NCI-H1694 (cell line): ENCODE measurements around the gene POLR2E.

ENCODE experiments used
- DNase-seq: peaks from one replicate; lab custom pipeline; 2025; lab: John Stamatoyannopoulos, UW

The POLR2E gene

DNA sequence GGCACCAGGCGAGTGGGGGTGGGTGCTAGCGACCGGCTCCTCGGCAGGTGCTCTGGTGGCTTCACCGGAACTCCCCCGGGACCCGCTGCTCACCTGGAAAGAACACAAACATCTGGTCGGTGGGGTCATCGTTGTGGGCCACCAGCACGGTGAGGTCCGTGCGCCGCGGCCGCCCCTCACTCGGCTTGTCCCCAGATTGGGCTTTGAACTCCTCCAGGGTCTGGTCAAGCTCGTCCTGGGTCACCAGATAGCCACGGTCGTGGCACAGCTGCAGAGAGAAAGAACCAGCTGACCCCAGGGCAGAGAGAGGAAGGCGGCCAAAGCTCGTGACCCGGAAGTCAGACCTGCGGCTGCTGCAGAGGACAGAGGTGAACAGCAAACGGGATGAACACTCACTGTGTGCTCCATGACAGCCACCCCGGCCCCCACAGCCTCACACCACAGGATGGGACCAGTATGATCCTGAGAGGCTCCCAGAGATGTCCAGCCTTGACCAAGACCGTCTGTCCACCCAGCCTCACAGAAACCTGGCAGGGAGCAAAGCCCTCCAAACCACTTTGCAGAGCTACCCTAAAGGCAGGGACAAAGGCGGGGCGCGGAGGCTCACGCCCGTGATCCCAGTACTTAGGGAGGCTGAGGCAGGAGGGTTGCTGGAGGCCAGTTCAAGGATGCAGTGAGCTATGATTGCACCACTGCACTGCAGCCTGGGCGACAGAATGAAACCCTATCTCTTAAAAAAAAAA is 1.2 kb downstream of the POLR2E start:
- DNase-seq, result no peak

DNA sequence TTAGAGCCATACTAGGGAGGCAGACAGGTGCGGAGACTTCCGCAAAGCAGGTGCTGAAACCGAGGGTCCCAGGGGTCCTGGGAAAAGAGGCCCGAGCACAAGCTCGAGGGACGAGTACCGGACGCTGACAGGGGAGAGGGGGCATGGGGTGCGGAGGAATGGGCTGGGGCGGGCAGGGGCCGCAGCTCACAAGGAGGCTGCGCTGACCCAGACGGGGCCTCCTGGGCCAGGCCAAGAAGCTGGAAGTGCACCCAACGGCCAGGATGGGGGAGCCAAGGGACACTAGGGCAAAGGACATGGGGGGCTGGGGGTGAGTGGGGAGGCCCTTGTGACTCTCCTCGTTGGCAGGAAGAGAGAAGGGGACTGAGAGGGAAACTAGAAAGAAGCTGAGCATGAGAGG is 1.8 kb downstream of the POLR2E start:
- DNase-seq, result no peak

DNA sequence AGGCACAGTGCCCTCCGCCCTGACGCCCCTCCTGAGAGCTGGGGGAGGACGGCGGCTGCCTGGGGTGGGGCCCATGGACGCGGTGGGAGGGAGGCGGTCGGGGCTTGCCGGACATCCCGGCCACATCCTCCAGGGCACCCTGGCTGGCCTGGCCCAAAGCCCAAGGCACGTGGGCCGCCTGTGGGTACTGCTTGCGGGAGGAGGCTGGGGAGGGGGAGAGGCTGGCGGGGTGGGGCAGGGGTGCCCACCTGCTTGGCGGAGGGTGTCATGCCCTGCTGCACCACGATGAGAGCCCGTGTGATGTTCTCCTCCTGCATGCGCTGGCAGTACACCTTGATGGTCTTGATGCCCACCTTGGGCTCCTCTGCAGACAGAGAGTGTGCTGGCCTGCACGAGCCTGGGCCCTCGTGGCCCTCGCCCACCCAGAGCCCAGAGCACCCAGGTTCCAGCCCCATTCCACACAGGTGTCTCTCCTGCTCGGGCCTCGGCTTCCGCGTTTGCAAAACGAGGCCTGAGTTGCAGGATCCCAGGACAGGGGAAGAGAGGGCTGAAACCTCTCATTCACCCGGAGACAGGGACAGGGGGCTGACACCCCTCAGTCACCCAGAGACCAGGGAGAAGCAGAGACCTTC is 3.5 kb downstream of the POLR2E start:
- no peak for DNase-seq

DNA sequence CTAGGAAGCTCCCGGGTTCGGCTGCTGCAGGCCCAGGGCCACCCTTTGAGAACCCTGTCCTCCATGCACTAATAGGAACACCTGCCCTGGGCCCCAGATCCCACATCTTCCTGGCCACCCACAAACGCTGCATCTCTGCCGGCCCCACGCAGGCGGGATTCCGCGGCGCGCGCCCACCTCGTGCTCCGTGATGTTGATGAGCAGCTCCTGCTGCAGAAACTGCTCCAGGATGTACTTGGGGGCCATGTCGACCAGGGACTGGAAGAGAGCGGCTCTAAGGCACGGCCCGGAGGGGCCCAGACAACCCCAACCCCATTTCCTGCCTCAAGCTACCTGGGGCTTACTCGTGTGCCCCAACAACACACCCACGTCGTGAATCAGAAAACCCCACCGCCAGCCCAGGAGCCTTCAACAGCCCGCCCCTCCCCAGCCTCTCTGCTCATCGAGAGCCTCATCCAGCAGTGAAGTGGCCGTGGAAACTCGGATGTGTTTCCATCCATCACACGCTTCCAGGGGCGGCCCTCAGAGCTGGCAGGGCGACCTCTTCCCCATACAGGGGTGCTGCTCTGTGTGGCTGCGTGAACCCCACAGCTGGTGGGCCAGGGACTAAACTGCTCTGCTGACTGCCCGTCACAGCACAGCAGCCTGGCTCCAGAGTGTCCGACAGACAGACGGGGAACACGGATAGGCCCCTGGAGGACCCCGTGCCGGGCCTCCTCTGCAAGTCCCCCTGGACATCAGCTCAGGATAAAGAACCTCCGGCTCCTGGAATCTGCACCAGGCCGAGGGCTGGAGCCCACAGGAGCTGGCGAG is 4.2 kb downstream of the POLR2E start:
- DNase-seq, result no peak

DNA sequence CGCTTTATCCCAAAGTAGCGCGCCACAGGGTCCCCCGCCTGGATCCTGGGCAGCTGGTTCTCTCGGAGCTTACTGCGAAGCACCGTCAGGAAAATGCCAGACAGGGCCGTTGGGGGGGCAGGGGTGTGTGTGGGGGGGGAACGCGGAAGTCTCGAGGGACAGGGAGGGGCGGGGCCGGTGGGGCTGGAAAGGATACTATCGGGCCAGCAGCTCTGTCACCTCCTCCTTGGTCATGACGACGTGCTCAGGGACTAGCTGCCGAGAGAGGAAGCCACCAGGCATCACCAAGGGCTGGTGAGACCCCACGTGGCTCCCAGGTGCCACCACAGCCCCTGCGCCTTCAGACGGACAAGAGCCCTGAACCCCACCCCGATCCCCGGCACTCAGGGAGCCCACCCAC is 5.3 kb downstream of the POLR2E start:
- no peak for DNase-seq

DNA sequence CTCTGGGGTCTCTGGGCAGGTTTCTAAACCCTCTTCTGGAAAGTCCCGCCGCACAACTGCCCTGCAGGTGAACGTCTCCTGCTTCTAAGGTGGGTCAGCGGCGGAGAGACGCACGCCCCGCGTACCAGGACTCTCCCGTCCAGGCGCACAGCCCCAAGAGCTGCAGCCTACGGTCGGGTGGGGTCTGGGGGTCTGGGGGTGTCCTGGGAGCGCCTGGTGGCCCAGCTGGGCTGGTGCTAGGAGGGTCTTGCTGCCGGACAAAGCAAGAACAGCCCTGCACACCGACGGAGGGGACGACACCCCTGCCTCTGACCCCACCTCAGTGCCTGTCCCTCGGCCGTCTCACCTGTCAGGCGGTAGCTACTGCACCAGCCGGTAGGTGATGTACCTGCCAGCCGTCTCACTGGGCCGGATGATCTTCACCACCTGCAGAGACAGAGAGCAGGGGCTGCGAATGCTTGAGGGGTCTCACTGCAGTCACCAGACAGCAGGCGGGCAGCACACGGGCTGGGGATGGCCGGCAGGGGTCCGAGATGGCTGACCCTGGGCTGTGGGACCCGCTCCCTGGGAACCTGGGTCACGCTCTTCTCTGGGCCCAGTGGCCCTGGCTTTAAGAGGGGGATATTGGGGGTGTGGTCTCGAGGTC is 5.9 kb downstream of the POLR2E start:
- no peak for DNase-seq

DNA sequence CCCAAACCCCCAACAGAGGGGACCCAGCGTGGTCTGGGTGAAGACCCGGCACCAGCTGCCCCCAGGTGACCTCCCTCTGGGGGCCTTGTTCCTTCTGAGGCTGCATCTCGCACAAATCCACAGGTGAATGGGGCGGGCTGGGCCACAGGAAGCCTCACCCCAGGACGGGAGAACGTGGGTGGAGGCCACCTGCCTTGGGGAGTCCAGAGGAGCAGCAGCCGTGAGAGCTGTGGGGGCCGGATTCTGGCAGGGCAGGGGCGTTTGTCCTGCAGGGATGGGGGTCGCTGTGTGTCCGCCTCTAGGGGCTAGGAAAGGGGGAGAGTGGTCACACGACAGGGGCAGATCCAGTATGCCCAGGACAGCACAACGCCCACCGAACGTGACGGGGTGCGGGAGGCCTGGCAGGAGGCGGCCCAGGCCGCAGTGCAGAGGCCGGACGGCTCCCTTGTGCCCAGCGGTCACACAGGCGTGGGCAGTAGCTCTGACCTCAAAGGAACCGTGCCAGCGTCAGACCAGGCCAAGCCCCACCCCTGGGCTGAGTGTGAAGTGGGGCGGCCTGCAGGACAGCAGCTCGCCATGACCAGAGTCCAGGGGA is 6.7 kb downstream of the POLR2E start:
- DNase-seq, result no peak

DNA sequence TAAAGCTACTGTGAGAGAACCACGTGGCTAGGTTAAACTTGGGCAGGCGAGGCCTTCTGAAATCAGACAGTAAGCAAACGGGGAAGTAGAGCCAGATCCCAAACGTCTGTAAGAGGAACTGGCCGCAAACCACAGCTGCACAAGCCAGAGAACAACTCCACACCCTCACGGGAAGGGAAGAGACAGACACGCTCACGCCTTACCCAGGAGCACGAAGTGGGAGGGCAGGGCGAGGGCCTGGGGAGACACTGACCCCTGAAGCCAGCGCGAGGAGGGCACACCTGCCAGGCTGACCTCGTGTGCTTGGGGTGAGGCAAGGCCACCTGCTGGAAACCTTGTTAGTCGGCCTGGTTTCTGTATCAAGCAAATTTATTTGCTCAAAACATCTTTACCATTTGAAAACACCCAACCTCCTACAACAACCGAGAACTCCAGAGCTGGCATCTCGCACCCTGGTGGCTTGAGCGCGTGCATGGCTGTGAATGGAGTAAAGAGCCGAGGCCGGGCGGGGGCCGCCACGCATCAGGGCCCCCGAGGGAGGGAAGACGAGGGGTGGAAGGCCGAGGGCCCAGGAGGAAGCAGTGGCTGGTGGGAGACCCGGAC is 7.3 kb downstream of the POLR2E start:
- no peak for DNase-seq

DNA sequence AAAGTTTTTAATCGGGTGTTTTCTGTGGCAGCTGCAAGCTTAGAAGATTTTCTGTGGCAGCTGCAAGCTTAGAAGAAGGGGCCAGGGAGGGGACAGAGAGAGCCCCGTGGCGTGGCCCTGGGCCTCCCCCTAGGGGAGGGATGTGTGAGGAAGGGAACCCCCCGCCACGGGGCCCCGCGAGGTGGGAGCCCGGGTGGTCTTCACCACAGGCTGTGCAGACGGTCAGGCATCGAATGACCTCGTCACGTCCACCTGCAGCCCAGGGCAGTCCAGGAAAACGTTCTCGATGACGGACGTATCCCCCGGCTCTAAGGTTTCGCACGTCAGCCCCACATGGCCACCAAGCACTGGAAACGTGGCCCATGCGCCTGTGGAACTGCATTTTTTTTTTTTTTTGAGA is 8.6 kb downstream of the POLR2E start:
- DNase-seq, result no peak

DNA sequence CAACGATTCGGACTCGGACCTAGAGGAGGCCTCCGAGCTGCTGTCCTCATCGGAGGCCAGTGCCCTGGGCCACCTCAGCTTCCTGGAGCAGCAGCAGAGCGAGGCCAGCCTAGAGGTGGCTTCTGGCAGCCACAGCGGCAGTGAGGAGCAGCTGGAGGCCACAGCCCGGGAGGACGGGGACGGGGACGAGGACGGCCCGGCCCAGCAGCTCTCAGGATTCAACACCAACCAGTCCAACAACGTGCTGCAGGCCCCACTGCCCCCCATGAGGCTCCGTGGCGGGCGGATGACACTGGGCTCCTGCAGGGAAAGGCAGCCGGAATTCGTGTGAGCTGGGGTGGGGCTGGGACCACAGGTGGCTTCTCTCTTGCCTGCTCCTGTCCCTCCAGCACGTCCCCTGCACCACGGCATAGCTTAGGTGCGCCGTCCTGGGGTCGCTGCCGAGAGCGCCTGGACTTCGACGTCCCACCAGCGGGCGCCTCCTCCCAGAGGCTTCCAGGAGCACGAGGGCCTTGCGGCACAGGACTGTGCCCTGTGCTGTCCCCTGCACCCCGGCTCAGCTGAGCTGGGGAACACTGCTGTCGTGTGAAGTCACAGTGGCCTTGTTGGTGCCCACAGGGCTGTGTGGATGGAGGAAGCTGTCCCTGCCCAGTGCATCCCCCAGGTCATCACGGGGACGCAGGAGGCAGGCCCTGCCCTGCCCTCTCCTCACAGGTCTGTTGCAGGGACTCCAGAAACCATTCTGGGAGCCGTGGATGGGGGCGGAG is 9.3 kb downstream of the POLR2E start:
- DNase-seq, result no peak

DNA sequence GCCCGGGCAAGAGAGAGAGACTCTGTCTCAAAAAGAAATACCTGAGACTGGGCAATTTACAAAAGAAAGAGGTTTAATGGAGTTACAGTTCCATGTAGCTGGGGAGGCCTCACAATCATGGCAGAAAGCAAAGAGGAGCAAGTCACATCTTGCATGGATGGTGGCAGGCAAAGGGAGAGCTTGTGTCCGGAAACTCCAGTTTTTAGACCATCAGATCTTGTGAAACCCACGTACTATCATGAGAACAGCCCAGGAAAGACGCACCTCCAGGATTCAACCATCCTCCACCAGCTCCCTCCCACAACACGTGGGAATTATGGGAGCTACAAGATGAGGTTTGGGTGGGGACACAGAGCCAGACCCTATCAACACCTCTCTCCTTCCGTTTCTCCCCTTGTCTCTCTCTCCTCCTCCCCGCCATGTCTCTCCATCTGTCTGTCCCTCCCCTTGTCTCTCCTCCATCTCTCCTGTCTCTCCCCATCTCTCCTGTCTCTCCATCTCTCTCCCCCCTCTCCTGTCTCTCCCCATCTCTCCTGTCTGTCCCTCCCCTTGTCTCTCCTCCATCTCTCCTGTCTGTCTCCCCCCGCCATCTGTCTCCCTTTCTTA is 10.0 kb downstream of the POLR2E start:
- DNase-seq, result no peak

DNA sequence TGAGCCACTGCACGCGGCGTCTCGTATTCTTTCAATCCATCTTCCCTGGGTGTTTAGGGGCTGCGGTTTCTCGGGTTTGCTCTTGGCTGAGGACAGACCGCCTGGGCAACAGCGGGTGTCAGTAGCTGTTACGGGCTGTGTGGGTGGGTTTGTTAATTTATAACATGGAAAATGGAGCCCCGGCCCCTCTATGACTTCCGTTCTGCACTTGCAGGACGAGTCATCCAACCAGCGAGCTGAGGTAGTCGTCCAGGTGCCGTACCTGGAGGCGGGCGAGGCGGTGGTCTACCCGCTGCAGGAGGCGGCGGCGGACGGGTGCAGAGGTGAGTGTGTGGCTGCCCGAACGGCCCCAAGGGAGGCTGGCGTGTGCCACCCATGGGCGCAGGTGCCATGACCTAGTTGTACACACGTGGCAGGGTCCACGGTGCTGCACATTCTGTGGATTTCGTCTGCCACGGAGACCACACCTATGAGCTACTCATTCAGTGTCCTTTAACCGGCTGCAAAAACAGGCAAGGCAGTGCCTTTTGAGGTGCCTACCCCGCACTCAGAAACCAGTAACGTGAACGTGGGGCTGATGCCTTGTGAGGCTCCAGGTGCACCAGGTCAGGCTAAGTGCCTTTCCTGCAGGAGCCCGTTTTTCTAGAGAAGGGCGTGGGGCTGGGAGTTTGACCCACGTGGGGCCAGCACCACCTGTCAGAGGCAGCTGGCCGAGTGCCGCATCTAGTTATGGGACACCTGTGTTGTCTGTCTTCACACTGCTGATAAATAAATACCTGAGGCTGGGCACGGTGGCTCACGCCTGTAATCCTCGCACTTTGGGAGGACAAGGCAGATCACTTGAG is 10.9 kb downstream of the POLR2E start:
- DNase-seq, result no peak

DNA sequence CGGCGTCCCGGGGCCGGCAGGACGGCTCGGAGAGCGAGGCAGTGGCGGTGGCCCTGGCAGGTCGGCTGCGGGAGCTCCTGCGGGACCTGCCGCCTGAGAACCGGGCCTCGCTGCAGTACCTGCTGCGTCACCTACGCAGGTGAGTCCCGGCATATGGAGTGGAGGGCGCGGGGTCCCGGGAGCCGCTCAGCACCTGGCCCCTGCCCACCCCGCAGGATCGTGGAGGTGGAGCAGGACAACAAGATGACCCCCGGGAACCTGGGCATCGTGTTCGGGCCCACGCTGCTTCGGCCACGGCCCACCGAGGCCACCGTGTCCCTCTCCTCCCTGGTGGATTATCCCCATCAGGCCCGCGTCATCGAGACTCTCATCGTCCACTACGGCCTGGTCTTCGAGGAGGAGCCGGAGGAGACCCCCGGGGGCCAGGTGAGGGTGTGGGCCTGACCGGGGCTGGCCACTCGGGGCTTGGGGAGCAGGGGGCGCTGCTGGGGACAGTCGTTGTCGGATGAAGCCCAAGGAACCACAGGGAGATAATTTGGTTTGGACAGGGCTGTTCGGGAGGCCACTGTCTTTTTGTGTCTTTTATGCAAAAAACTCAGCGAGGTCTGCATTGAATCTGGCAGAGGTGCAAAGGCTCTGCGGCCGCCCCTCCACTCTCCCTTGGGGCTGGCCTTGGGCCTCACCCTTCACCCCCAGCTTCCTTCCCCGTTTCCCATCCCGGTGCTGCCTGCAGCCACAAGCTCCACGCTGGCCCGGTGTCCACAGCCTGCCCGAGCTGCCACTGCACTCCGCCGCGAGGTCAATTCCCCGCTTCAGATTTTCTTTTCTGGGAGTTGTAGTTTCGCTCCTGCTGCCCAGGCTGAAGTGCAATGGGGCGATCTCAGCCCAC is 12.0 kb downstream of the POLR2E start:
- DNase-seq, result no peak

DNA sequence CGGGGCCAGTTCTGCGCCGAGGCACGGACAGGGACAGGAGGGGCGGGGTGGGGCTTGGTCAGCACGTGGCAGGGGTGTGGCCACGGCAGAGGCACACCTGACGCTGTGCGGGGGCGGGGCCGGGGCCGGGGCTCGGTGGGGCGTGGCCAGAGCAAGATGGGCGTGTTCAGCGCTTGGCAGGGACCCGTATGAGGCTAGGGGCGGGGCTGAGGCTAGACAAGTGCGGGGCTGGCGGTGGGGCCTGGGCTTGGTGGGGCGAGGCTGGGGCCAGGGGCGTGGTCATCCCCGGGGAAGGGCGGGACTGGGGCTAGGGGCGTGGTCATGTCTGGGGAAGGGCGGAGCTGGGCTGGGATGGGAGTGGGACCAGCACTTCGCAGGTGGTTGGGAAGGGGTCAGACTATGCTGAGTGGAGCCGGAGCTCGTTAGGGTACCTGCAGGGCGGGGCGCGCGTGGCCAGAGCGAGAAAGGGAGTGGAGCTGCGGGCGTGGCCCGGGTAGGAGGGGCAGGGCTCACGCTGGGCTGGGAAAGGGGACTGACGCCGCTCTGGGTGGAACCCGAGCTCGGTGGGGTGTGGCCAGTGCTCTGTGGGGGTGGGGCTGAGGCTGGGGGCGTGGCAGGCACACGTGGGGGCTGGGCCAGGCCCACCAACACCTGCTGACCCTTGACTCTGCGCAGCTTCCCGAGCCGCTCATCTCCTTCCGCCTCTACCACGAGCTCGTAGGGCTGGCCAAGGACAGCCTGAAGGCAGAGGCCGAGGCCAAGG is 12.8 kb downstream of the POLR2E start:
- no peak for DNase-seq

DNA sequence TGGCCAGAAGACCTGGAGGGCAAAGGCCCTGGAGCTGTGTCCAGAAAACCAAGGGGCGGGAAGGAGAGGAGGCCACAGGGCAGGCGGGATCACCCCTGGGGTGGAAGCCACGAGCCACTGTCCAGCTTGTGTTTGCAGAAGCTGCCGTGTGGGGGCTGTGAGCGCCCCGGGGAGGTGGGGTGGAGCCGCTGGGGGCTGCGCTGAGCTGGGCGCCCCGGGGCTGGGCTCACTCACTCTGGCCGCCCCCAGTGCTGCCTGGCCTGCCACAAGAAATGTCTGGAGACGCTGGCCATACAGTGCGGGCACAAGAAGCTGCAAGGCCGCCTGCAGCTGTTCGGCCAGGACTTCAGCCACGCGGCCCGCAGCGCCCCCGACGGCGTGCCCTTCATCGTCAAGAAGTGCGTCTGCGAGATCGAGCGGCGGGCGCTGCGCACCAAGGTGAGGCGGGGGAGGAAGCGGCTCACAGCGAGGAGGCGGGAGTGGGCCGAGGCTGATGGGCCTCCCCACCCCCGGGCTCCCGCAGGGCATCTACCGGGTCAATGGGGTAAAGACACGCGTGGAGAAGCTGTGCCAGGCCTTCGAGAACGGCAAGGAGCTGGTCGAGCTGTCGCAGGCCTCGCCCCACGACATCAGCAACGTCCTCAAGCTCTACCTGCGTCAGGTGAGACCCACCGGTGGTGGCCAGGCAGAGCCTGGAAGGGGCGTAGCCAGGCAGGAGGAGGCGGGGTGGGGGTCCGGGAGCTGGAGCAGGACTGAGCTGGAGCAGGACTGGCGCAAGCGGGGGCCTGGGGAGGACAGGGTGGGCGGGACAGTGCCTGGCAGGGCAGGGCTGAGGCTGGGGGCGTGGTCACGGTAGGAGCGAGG is 13.6 kb downstream of the POLR2E start:
- DNase-seq, result no peak

DNA sequence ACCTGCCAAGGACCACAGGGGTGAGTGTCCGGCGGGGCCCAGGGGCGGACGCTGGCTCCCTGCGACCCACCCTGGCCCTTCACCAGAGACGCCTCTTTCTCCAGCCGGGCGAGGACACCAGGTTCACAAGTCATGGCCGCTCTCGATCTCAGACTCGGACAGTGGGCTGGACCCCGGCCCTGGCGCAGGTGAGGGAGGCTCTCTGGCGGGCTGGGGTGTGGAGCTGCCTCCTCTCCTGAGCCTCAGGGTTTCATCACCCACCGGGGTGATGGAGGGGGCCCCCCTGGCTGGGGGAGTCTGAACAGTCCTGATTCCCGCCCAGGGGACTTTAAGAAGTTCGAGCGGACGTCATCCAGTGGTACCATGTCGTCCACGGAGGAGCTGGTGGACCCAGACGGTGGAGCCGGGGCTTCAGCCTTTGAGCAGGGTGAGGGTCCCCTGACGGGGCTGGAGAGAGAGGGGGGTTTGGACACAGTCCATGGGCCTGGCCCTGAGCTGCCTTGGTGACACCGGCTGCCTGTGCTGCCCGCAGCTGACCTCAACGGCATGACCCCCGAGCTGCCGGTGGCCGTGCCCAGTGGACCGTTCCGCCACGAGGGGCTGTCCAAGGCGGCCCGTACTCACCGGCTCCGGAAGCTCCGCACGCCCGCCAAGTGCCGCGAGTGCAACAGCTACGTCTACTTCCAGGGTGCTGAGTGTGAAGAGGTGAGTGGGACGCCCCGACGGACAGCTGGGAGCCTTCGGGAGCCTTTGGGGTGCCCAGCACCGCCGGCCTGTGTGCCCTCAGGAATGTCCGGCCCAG is 14.6 kb downstream of the POLR2E start:
- DNase-seq, result no peak
